B cell (primary cell): Measurements from ENCODE around the gene PAPPA. TPM values are rescaled to one million over a fixed set of nuclear protein-coding genes. Genes with fewer than 3 reads are reported as not detected.

Experiments used
- ATAC-seq: fragments of 200-7000 bp; cut with Tn5 transposase; one replicate; pipeline ENCODE4 v1.10.0; 2021; ENCODE audit warnings: low read depth, mild to moderate bottlenecking, moderate number of reproducible peaks, moderate library complexity
- CTCF ChIA-PET: fragments of 350-600 bp; sonication (Branson Sonifier 250); formaldehyde crosslinking; loops from one replicate; lab custom pipeline; 2021; ENCODE audit warnings: antibody characterized with exemption, inconsistent platforms; lab: Charles Lee
- POLR2A ChIA-PET: fragments of 350-600 bp; sonication (Branson Sonifier 250); formaldehyde crosslinking; loops from one replicate; lab custom pipeline; 2021; ENCODE audit warnings: antibody characterized with exemption; lab: Charles Lee
- DNase-seq: peaks from one replicate; pipeline ENCODE4 v3.0.0; 2013
- H2AFZ ChIP-seq: 2 replicates; pipeline ENCODE4 v1.6.1; 2012; ENCODE audit warnings: mild to moderate bottlenecking, low read depth, low read length; ENCODE audit not compliant: insufficient read depth, poor library complexity, severe bottlenecking
- H3K27ac ChIP-seq, 2 donors: 1 replicate in 1 of 2; 2 replicates in 1 of 2; pipeline ENCODE4 v1.5.1; 2012 to 2013; ENCODE audit warnings: low read length in 2 of 2, mild to moderate bottlenecking in 2 of 2, moderate library complexity in 1 of 2
- H3K27me3 ChIP-seq, 4 experiments: fragments of 200-600 bp in 1 of 4; sonication (generic) in 1 of 4; replicated peaks in 1 of 4; 1 replicate in 2 of 4; 2 replicates in 2 of 4; pipeline versions ENCODE4 v1.6.1 to v1.7.0; 2013 to 2016; ENCODE audit warnings: low read length in 3 of 4, mild to moderate bottlenecking in 2 of 4, mixed read lengths in 1 of 4, moderate library complexity in 1 of 4; ENCODE audit not compliant: insufficient read depth in 4 of 4, control insufficient read depth in 3 of 4; ENCODE audit errors: control extremely low read depth in 1 of 4
- H3K36me3 ChIP-seq, 2 experiments: replicated peaks in 1 of 2; 1 replicate in 1 of 2; 2 replicates in 1 of 2; pipeline versions ENCODE4 v1.6.1 to v1.7.1; 2013; ENCODE audit warnings: low read length in 1 of 2; ENCODE audit not compliant: insufficient read depth in 2 of 2, control insufficient read depth in 1 of 2; ENCODE audit errors: control extremely low read depth in 1 of 2, extremely low read depth in 1 of 2
- H3K4me1 ChIP-seq, 2 donors: fragments of 200-600 bp in 1 of 2; sonication (generic) in 1 of 2; 1 replicate in 1 of 2; 2 replicates in 1 of 2; pipeline versions ENCODE4 v1.5.1 to v1.6.1; 2013 to 2017; ENCODE audit warnings: low read length in 2 of 2; ENCODE audit not compliant: control insufficient read depth in 2 of 2, insufficient read depth in 2 of 2
- H3K4me2 ChIP-seq: replicated peaks from 2 replicates; pipeline ENCODE3; 2012; ENCODE audit warnings: mild to moderate bottlenecking, low read depth, low read length; ENCODE audit not compliant: poor library complexity, severe bottlenecking
- H3K4me3 ChIP-seq, 5 experiments: fragments of 200-600 bp in 1 of 5; sonication (generic) in 1 of 5; 1 replicate in 3 of 5; 2 replicates in 2 of 5; pipeline versions ENCODE4 v1.5.1 to v1.7.0; 2011 to 2016; ENCODE audit warnings: low read length in 4 of 5, mild to moderate bottlenecking in 4 of 5, low read depth in 2 of 5, control low read depth in 1 of 5, moderate library complexity in 1 of 5; ENCODE audit not compliant: insufficient read depth in 1 of 5; ENCODE audit errors: control extremely low read depth in 1 of 5, extremely low read depth in 1 of 5
- H3K79me2 ChIP-seq: fragments of 200-600 bp; sonication (generic); one replicate; pipeline ENCODE4 v1.6.0; 2016; ENCODE audit warnings: low read length; ENCODE audit not compliant: control insufficient read depth, insufficient read depth
- H3K9ac ChIP-seq: fragments of 200-600 bp; sonication (generic); 2 replicates; pipeline ENCODE4 v1.6.1; 2017; ENCODE audit warnings: mild to moderate bottlenecking, low read length, moderate library complexity
- H3K9me3 ChIP-seq, 3 donors: one replicate each; pipeline versions ENCODE4 v1.6.1 to v1.7.1; 2013; ENCODE audit warnings: low read length in 2 of 3; ENCODE audit not compliant: control insufficient read depth in 2 of 3, insufficient read depth in 1 of 3; ENCODE audit errors: control extremely low read depth in 1 of 3
- H4K20me1 ChIP-seq: 2 replicates; pipeline ENCODE4 v1.6.0; 2012; ENCODE audit warnings: mild to moderate bottlenecking, low read length; ENCODE audit not compliant: insufficient read depth, control insufficient read depth, poor library complexity, severe bottlenecking
- H3K27ac Mint-ChIP-seq: one replicate; pipeline ENCODE4 v1.8.0; 2021; ENCODE audit warnings: mixed read lengths
- H3K27me3 Mint-ChIP-seq: one replicate; pipeline ENCODE4 v1.8.0; 2021; ENCODE audit warnings: mixed read lengths
- H3K4me1 Mint-ChIP-seq: one replicate; pipeline ENCODE4 v1.8.0; 2021; ENCODE audit warnings: mixed read lengths
- H3K4me3 Mint-ChIP-seq: one replicate; pipeline ENCODE4 v1.8.0; 2021; ENCODE audit warnings: mixed read lengths
- H3K9me3 Mint-ChIP-seq: one replicate; pipeline ENCODE4 v1.8.0; 2022; ENCODE audit warnings: mixed read lengths; ENCODE audit not compliant: insufficient read depth
- EZH2 ChIP-seq: IDR thresholded peaks from 2 replicates; pipeline ENCODE4 v1.6.1; 2012; ENCODE audit warnings: borderline replicate concordance, low read depth, mild to moderate bottlenecking, moderate library complexity, low read length; ENCODE audit not compliant: insufficient read depth, poor library complexity, severe bottlenecking
- WGBS: methylation state at CpG from one replicate; pipeline ENCODE4 v1.1.5; 2013; ENCODE audit warnings: missing lambda C conversion rate; ENCODE audit not compliant: insufficient coverage; 5-methylcytosine and 5-hydroxymethylcytosine counted together
- intact Hi-C: fragments of 100-400 bp; cut with micrococcal nuclease; formaldehyde crosslinking; loops from one replicate; pipeline ENCODE4 v1.10.0; 2022
- polyA plus RNA-seq: library from polyadenylated mRNA; depleted of rRNA; stranded (reverse); fragments of >200 nt; gene quantifications from 2 replicates; pipeline ENCODE4 v1.2.3, GENCODE V29; 2012
- total RNA-seq, 2 donors: library from RNA; stranded (reverse); fragments of 120-200 nt in 1 of 2; gene quantifications; 1 replicate in 1 of 2; 2 replicates in 1 of 2; pipeline versions ENCODE4 v1.2.3 to v1.2.4, GENCODE V29; 2013 to 2022
- TF ChIP-seq, protein P1 (sequence below): fragments of 200-600 bp; IDR thresholded peaks from one replicate; pipeline ENCODE4 v1.8.0; 2022; ENCODE audit warnings: antibody characterized with exemption, mild to moderate bottlenecking

The PAPPA gene
- total and polyA plus RNA-seq, 2 donors (not counting 1 experiment from before 2014, with no cell fraction given): not detected

DNA sequence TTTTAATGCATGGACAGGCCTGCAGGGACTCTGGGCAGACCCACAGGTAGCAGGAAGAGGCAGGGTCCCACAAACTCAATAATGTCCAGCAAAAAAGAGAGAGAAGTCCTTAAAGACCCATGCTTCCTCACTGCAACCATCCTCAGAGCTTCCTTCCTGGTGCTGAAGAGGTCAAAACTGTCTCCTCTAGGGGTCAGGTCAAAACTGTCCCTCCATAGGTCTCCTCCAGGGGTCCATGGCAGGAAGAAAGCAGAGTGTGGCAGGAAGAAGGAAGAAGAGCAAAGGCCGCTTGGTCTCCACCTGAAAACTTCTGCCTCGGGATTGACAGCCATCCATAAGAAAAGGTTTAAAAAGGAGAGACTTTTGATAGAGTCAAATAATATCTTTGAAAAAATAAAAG is 271.7 kb downstream of the PAPPA start:
- Histone ChIP-seq H3K27ac (no peak overlapping the region), H3K79me2 (no peaks in the 10 kb centered on the region), H3K27me3 (no peaks in the 10 kb centered on the region), H3K4me1 (no peaks in the 10 kb centered on the region), H4K20me1 (no peaks in the 10 kb centered on the region), H3K4me2 (no peak overlapping the region), H3K4me3 (no peak overlapping the region), H3K9me3 (peaks cover 0 to 3% (median 0%) of the 10 kb centered on the region in 3 donors), H2AFZ (no peak overlapping the region), H3K36me3 (no peaks in the 10 kb centered on the region), H3K9ac (no peak overlapping the region)
- CTCF ChIA-PET: no interaction called here
- ATAC-seq: no peak
- H3K9me3 Mint-ChIP-seq: no peaks in the 10 kb centered on the region
- DNase-seq: no peak
- 100% methylated on average over 1 of the region's 2 CpGs for WGBS
- H3K4me1 Mint-ChIP-seq: no peaks in the 10 kb centered on the region
- TF ChIP-seq EZH2: no peak
- TF ChIP-seq, protein P1, sequence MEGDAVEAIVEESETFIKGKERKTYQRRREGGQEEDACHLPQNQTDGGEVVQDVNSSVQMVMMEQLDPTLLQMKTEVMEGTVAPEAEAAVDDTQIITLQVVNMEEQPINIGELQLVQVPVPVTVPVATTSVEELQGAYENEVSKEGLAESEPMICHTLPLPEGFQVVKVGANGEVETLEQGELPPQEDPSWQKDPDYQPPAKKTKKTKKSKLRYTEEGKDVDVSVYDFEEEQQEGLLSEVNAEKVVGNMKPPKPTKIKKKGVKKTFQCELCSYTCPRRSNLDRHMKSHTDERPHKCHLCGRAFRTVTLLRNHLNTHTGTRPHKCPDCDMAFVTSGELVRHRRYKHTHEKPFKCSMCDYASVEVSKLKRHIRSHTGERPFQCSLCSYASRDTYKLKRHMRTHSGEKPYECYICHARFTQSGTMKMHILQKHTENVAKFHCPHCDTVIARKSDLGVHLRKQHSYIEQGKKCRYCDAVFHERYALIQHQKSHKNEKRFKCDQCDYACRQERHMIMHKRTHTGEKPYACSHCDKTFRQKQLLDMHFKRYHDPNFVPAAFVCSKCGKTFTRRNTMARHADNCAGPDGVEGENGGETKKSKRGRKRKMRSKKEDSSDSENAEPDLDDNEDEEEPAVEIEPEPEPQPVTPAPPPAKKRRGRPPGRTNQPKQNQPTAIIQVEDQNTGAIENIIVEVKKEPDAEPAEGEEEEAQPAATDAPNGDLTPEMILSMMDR: no peak
- POLR2A ChIA-PET: no interaction called here
- no peak overlapping the region for H3K4me3 Mint-ChIP-seq
- no peaks in the 10 kb centered on the region for H3K27me3 Mint-ChIP-seq
- intact Hi-C loops: no loop called here
- no peak overlapping the region for H3K27ac Mint-ChIP-seq

DNA sequence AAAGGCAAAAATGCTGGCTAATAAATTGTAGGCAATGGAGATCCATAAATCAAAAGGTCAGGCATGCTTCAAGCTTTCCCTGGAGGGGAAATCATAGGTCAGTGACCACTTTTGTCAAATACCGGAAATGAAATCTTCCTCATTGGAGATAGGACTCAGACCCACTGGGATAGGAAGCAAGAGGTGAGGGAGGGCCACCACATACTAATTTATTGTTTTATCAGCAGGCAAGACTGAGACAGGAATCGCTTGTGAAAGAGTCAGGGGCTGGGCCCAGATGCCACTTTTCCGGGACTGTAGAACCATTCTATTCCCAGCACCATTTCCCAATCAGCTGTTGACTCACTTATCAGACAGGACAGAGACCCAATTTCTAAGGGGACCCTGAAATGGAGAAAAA is 277.3 kb downstream of the PAPPA start:
- H3K4me3 ChIP-seq: no peak overlapping the region
- DNase-seq (no peak), ATAC-seq (no peak)
- no peak overlapping the region for H3K4me2 ChIP-seq
- no peak overlapping the region for H2AFZ ChIP-seq
- WGBS: 100% methylated on average over 3 of the region's 3 CpGs
- no peaks in the 10 kb centered on the region for H3K79me2 ChIP-seq
- H3K4me1 ChIP-seq: no peaks in the 10 kb centered on the region
- ChIA-PET CTCF (no interaction called here), POLR2A (no interaction called here)
- H3K4me1 Mint-ChIP-seq: no peaks in the 10 kb centered on the region
- no peaks in the 10 kb centered on the region for H4K20me1 ChIP-seq
- no peak overlapping the region for H3K9ac ChIP-seq
- no peak overlapping the region for H3K27ac ChIP-seq
- H3K4me3 Mint-ChIP-seq: no peak overlapping the region
- TF ChIP-seq EZH2: no peak
- TF ChIP-seq, protein P1: no peak
- peaks cover 0 to under 1% (median 0%) of the 10 kb centered on the region in 3 donors for H3K9me3 ChIP-seq
- H3K27me3 Mint-ChIP-seq: no peaks in the 10 kb centered on the region
- intact Hi-C loops: no loop called here
- H3K27ac Mint-ChIP-seq: no peak overlapping the region
- H3K36me3 ChIP-seq: no peaks in the 10 kb centered on the region
- H3K27me3 ChIP-seq: no peaks in the 10 kb centered on the region
- H3K9me3 Mint-ChIP-seq: no peaks in the 10 kb centered on the region
